DND-41 (cell line): ENCODE measurements around the gene ALB.

Source experiments
- ATAC-seq: fragments of 200-7000 bp; cut with Tn5 transposase; 3 replicates; pipeline ENCODE4 v1.9.1; 2021; ENCODE audit warnings: low read depth; ENCODE audit not compliant: insufficient read depth
- DNase-seq: peaks from one replicate; pipeline ENCODE4 v3.0.0-alpha.2; 2020
- H2AFZ ChIP-seq: 2 replicates; pipeline ENCODE4 v1.6.0; 2012; ENCODE audit warnings: low read depth, low read length
- H3K27ac ChIP-seq: 2 replicates; pipeline ENCODE4 v1.5.1; 2012; ENCODE audit warnings: low read length, inconsistent platforms
- H3K27me3 ChIP-seq: fragments of 200-600 bp; sonication (generic); 2 replicates; pipeline ENCODE4 v1.6.0; 2012; ENCODE audit warnings: low read length, mild to moderate bottlenecking, inconsistent platforms; ENCODE audit not compliant: insufficient read depth, poor library complexity
- H3K36me3 ChIP-seq: 2 replicates; pipeline ENCODE4 v1.5.1; 2012; ENCODE audit warnings: low read length, inconsistent platforms; ENCODE audit not compliant: insufficient read depth
- H3K4me1 ChIP-seq: 2 replicates; pipeline ENCODE4 v1.5.1; 2012; ENCODE audit warnings: mild to moderate bottlenecking, low read length; ENCODE audit not compliant: insufficient read depth
- H3K4me2 ChIP-seq: 2 replicates; pipeline ENCODE4 v1.6.0; 2012; ENCODE audit warnings: mild to moderate bottlenecking, moderate library complexity, low read length, inconsistent platforms; ENCODE audit not compliant: insufficient read depth
- H3K4me3 ChIP-seq, 2 experiments: fragments of 200-600 bp in 1 of 2; shearing (Covaris generic) in 1 of 2; 2 replicates each; pipeline ENCODE4 v1.5.1; 2012 to 2016; ENCODE audit warnings: inconsistent platforms in 2 of 2, low read length in 2 of 2, mild to moderate bottlenecking in 2 of 2, low read depth in 1 of 2, moderate library complexity in 1 of 2
- H3K79me2 ChIP-seq: 2 replicates; pipeline ENCODE4 v1.6.0; 2012; ENCODE audit warnings: low read length, inconsistent platforms; ENCODE audit not compliant: insufficient read depth
- H3K9ac ChIP-seq: 2 replicates; pipeline ENCODE4 v1.6.0; 2012; ENCODE audit warnings: low read depth, mild to moderate bottlenecking, inconsistent platforms, low read length, moderate library complexity
- H3K9me3 ChIP-seq: 2 replicates; pipeline ENCODE4 v1.5.1; 2012; ENCODE audit warnings: low read length, moderate library complexity, mild to moderate bottlenecking, inconsistent platforms; ENCODE audit not compliant: insufficient read depth, severe bottlenecking
- H4K20me1 ChIP-seq: 2 replicates; pipeline ENCODE4 v1.6.0; 2012; ENCODE audit warnings: low read length; ENCODE audit not compliant: insufficient read depth
- EZH2 ChIP-seq: IDR thresholded peaks from 3 replicates; pipeline ENCODE4 v1.6.1; 2012; ENCODE audit warnings: borderline replicate concordance, low read depth, mild to moderate bottlenecking, moderate library complexity, low read length, inconsistent platforms; ENCODE audit not compliant: severe bottlenecking
- TF ChIP-seq, protein P1 (sequence below): IDR thresholded peaks from 2 replicates; pipeline ENCODE4 v1.5.1; 2012; ENCODE audit warnings: borderline replicate concordance, low read length, moderate library complexity, mild to moderate bottlenecking; ENCODE audit not compliant: poor library complexity, severe bottlenecking; ENCODE audit errors: extremely low read depth

The ALB gene

DNA sequence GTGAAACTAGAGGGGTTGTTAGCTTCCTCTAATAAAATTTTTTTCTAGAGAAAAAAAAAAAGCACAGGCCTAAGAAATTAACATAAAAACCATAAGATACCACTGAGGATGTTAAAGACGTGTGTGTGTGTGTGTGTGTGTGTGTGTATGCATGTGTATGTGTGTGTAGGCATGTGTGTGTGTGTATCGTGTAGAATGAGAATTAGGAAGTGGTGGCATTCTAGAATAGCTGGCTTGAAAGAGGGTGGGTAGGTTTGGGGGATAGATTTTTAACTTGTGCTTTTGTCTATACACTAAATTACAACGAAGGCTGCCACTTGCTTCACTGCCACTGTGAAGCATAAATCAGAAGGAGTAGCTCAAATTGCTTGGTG lies 54.9 kb downstream of the ALB start:
- Histone ChIP-seq H3K27me3 (no peaks in the 10 kb centered on the region), H3K4me2 (no peak overlapping the region), H3K9ac (no peak overlapping the region), H2AFZ (no peak overlapping the region), H3K4me1 (no peaks in the 10 kb centered on the region), H3K27ac (no peak overlapping the region), H3K79me2 (no peaks in the 10 kb centered on the region), H3K4me3 (no peak overlapping the region), H4K20me1 (no peaks in the 10 kb centered on the region), H3K9me3 (no peaks in the 10 kb centered on the region), H3K36me3 (no peaks in the 10 kb centered on the region)
- TF ChIP-seq, protein P1, sequence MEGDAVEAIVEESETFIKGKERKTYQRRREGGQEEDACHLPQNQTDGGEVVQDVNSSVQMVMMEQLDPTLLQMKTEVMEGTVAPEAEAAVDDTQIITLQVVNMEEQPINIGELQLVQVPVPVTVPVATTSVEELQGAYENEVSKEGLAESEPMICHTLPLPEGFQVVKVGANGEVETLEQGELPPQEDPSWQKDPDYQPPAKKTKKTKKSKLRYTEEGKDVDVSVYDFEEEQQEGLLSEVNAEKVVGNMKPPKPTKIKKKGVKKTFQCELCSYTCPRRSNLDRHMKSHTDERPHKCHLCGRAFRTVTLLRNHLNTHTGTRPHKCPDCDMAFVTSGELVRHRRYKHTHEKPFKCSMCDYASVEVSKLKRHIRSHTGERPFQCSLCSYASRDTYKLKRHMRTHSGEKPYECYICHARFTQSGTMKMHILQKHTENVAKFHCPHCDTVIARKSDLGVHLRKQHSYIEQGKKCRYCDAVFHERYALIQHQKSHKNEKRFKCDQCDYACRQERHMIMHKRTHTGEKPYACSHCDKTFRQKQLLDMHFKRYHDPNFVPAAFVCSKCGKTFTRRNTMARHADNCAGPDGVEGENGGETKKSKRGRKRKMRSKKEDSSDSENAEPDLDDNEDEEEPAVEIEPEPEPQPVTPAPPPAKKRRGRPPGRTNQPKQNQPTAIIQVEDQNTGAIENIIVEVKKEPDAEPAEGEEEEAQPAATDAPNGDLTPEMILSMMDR, result no peak
- TF ChIP-seq EZH2, result no peak
- DNase-seq (no peak), ATAC-seq (no peak)

DNA sequence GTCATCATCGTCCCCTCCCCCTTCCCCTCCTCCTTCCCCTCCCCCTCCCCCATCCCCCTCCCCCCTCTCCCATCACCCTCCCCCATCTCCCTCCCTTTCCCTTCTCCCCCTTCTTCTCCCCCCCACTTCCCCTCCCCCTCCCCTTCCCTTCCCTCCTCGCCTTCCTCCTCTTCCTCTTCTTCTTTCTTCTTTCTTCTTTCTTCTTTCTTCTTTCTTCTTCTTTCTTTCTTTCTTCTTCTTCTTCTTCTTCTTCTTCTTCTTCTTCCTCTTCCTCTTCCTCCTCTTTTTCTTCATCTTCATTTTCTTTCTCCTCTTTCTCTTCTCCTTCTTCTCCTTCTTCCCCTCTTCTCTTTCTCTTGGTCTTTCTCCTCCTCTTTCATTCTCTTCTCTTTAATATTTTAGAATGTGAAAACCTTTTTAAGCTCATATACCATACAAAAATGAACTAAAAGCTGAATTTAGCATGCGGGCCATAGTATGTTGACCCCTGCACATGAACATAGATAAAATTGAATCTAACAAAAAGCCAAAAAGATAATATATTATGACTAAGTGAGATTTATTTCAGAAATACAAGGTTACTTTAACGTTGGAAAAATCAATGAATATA lies 56.9 kb downstream of the ALB start:
- Histone ChIP-seq H4K20me1 (no peaks in the 10 kb centered on the region), H3K4me1 (no peaks in the 10 kb centered on the region), H3K4me3 (no peak overlapping the region), H2AFZ (no peak overlapping the region), H3K27me3 (no peaks in the 10 kb centered on the region), H3K4me2 (no peak overlapping the region), H3K36me3 (no peaks in the 10 kb centered on the region), H3K9me3 (no peaks in the 10 kb centered on the region), H3K27ac (no peak overlapping the region), H3K9ac (no peak overlapping the region), H3K79me2 (no peaks in the 10 kb centered on the region)
- ATAC-seq (no peak), DNase-seq (no peak)
- TF ChIP-seq, protein P1, result no peak
- TF ChIP-seq EZH2, result no peak

DNA sequence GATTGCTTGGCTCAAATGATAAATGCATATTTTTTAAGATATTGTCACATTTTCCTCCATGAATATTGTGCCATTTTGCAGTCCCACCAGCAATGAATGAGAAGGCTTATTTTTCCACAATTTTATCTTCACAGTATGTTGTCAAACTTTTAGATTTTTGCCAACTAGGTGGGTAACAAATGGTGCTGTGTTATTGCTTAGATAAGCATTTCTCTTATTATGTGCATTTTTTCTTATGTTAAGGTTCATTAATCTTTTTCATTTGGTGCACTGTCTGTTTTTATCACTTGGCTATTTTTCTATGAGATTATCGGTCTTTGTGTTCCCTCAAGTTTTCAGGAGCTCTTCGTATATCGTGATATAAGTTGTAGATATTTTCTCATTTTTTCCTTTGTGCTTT lies 64.1 kb downstream of the ALB start:
- H3K4me3 ChIP-seq, result no peak overlapping the region
- ATAC-seq (no peak), DNase-seq (no peak)
- H2AFZ ChIP-seq, result no peak overlapping the region
- H3K4me1 ChIP-seq, result no peaks in the 10 kb centered on the region
- no peak for TF ChIP-seq EZH2
- TF ChIP-seq, protein P1, result no peak
- H4K20me1 ChIP-seq, result no peaks in the 10 kb centered on the region
- H3K27me3 ChIP-seq, result peaks cover 3% of the 10 kb centered on the region
- H3K79me2 ChIP-seq, result no peaks in the 10 kb centered on the region
- H3K4me2 ChIP-seq, result no peak overlapping the region
- H3K27ac ChIP-seq, result no peak overlapping the region
- H3K9ac ChIP-seq, result no peak overlapping the region
- peaks cover 3% of the 10 kb centered on the region for H3K9me3 ChIP-seq
- no peaks in the 10 kb centered on the region for H3K36me3 ChIP-seq

DNA sequence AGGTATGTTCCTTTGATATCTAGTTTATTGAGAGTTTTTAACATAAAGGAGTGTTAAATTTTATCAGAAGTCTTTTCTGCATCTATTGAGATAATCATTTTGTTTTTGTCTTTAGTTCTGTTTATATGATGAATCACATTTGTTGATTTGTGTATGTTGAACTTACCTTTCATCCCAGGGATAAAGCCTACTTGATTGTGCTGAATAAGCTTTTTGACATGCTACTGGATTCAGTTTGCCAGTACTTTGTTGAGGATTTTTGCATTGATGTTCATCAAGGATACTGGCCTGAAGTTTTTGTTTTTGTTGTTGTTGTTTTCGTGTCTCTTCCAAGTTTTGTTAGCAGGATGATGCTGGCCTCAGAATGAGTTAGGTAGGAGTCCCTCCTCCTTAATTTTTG lies 66.6 kb downstream of the ALB start:
- H3K9me3 ChIP-seq, result peaks cover 12% of the 10 kb centered on the region

More for the DNA sequence above, 66.6 kb downstream of the ALB start:
- H3K4me2 ChIP-seq, result no peak overlapping the region
- H3K9ac ChIP-seq, result no peak overlapping the region
- TF ChIP-seq, protein P1, result no peak
- TF ChIP-seq EZH2, result no peak
- H3K27me3 ChIP-seq, result peaks cover 3% of the 10 kb centered on the region
- H3K79me2 ChIP-seq, result no peaks in the 10 kb centered on the region
- no peaks in the 10 kb centered on the region for H3K4me1 ChIP-seq
- H3K27ac ChIP-seq, result no peak overlapping the region
- no peak for ATAC-seq
- no peak overlapping the region for H3K4me3 ChIP-seq
- no peaks in the 10 kb centered on the region for H3K36me3 ChIP-seq
- no peaks in the 10 kb centered on the region for H4K20me1 ChIP-seq
- H2AFZ ChIP-seq, result no peak overlapping the region
- no peak for DNase-seq
